A549 (cell line): ENCODE results near the gene GALNTL6. TPM values are rescaled to one million over a fixed set of nuclear protein-coding genes. Genes with fewer than 3 reads are reported as not detected.
A peak's percentile ranks its signal among the peaks of the same experiment; 100 is the strongest.

Experiments used
- ATAC-seq, 2 experiments: fragments of 200-7000 bp in 1 of 2; fragments of >200 bp in 1 of 2; cut with Nextera tagmentation in 1 of 2; cut with Tn5 transposase in 1 of 2; 3 replicates each; pipeline versions ENCODE4 v1.8.0 to v1.9.1; 2018 to 2020; ENCODE audit warnings: mild to moderate bottlenecking in 1 of 2, moderate library complexity in 1 of 2
- CTCF ChIA-PET: fragments of 300-600 bp; sonication (Branson Sonifier 250); formaldehyde crosslinking; extraction: SDS; loops from one replicate; lab custom pipeline; 2021; ENCODE audit warnings: antibody characterized with exemption, inconsistent platforms; lab: Yijun Ruan, JAX
- POLR2A ChIA-PET: fragments of 350-600 bp; formaldehyde crosslinking; extraction: SDS; loops from one replicate; lab custom pipeline; 2021; ENCODE audit warnings: antibody characterized with exemption, inconsistent platforms; lab: Yijun Ruan, JAX
- DNase-seq, 2 experiments: peaks; one replicate each; pipeline versions ENCODE4 v3.0.0 to v3.0.0-alpha.2; 2011 to 2016; ENCODE audit warnings: low read depth in 1 of 2, low spot score in 1 of 2
- FAIRE-seq: peaks from 2 replicates; lab custom pipeline; 2011; peaks lifted over from hg19 to GRCh38; lab: Jason Lieb, UNC
- H3K27ac ChIP-seq, 2 experiments: fragments of >200 bp; sonication (Bioruptor Twin); formaldehyde crosslinking; 3 replicates each; pipeline ENCODE4 v1.5.1; 2016 to 2017
- H3K4me1 ChIP-seq: fragments of >200 bp; sonication (Bioruptor Twin); formaldehyde crosslinking; 3 replicates; pipeline ENCODE4 v1.6.1; 2016
- H3K4me2 ChIP-seq: fragments of >200 bp; sonication (Bioruptor Twin); formaldehyde crosslinking; 3 replicates; pipeline ENCODE4 v1.6.1; 2016
- H3K4me3 ChIP-seq: fragments of >200 bp; sonication (Bioruptor Twin); formaldehyde crosslinking; 3 replicates; pipeline ENCODE4 v1.5.1; 2016
- H3K9me3 ChIP-seq: fragments of >200 bp; sonication (Bioruptor Twin); formaldehyde crosslinking; 3 replicates; pipeline ENCODE4 v1.6.1; 2016
- CBX8 ChIP-seq: fragments of 200-600 bp; sonication (generic); IDR thresholded peaks from 2 replicates; pipeline ENCODE4 v1.6.1; 2016
- EHF ChIP-seq: fragments of 250-450 bp; sonication (Bioruptor Pico); IDR thresholded peaks from 2 replicates; pipeline ENCODE4 v1.5.0; 2020; ENCODE audit warnings: mild to moderate bottlenecking
- EHMT2 ChIP-seq: fragments of 200-600 bp; sonication (generic); IDR thresholded peaks from 2 replicates; pipeline ENCODE4 v1.6.1; 2016; ENCODE audit warnings: antibody characterized with exemption, low read depth, mild to moderate bottlenecking, moderate library complexity
- FOSL2 ChIP-seq, 2 experiments: fragments of 450-650 bp in 1 of 2; fragments of >200 bp in 1 of 2; sonication (Bioruptor Twin) in 1 of 2; formaldehyde crosslinking; IDR thresholded peaks; 2 replicates each; pipeline versions ENCODE4 v1.5.0 to v1.6.1; 2016 to 2020; ENCODE audit warnings: mild to moderate bottlenecking in 1 of 2, moderate library complexity in 1 of 2
- FOXS1 ChIP-seq: fragments of 250-450 bp; sonication (Bioruptor Pico); IDR thresholded peaks from 2 replicates; pipeline ENCODE4 v1.5.0; 2020; ENCODE audit warnings: mild to moderate bottlenecking, moderate library complexity
- HDAC2 ChIP-seq: fragments of 200-600 bp; sonication (generic); IDR thresholded peaks from 2 replicates; pipeline ENCODE4 v1.6.1; 2016
- HOXA7 ChIP-seq: fragments of 250-450 bp; sonication (Bioruptor Pico); IDR thresholded peaks from 2 replicates; pipeline ENCODE4 v1.5.0; 2020; ENCODE audit warnings: mild to moderate bottlenecking, moderate library complexity
- HOXB13 ChIP-seq: fragments of 250-450 bp; sonication (Bioruptor Pico); IDR thresholded peaks from 2 replicates; pipeline ENCODE4 v1.5.0; 2020; ENCODE audit warnings: low read depth, mild to moderate bottlenecking, moderate library complexity
- JUN ChIP-seq, 2 experiments: fragments of >200 bp; sonication (Bioruptor Twin); formaldehyde crosslinking; IDR thresholded peaks; 2 replicates in 1 of 2; 3 replicates in 1 of 2; pipeline ENCODE4 v1.6.1; 2016 to 2017
- JUNB ChIP-seq: fragments of >200 bp; sonication (Bioruptor Twin); formaldehyde crosslinking; IDR thresholded peaks from 2 replicates; pipeline ENCODE4 v1.6.1; 2016
- KDM5A ChIP-seq: fragments of 200-600 bp; sonication (generic); IDR thresholded peaks from 2 replicates; pipeline ENCODE4 v1.6.1; 2016; ENCODE audit warnings: antibody characterized with exemption, mild to moderate bottlenecking
- MAFK ChIP-seq: fragments of 450-650 bp; IDR thresholded peaks from 2 replicates; pipeline ENCODE4 v1.6.1; 2014; ENCODE audit not compliant: partially characterized antibody
- MAZ ChIP-seq: fragments of 150-350 bp; IDR thresholded peaks from 2 replicates; pipeline ENCODE4 v1.6.1; 2014; ENCODE audit warnings: antibody characterized with exemption, low read depth, low read length, borderline replicate concordance
- MYC ChIP-seq: IDR thresholded peaks from 2 replicates; pipeline ENCODE4 v1.6.1; 2012; ENCODE audit warnings: mild to moderate bottlenecking, inconsistent platforms, low read length, improper control_type of control experiment, borderline replicate concordance
- NPAS2 ChIP-seq: fragments of 250-450 bp; sonication (Bioruptor Pico); IDR thresholded peaks from 2 replicates; pipeline ENCODE4 v1.8.0; 2022; ENCODE audit warnings: mild to moderate bottlenecking, moderate library complexity, borderline replicate concordance
- POLR2AphosphoS2 ChIP-seq: conservative IDR thresholded peaks from 2 replicates; pipeline ENCODE4 v1.6.1; 2012; ENCODE audit warnings: low read length, improper control_type of control experiment, inconsistent platforms
- RARB ChIP-seq: fragments of 250-450 bp; sonication (Bioruptor Pico); IDR thresholded peaks from 2 replicates; pipeline ENCODE4 v1.8.0; 2021; ENCODE audit warnings: mild to moderate bottlenecking, moderate library complexity
- RNF2 ChIP-seq: fragments of 200-600 bp; sonication (generic); IDR thresholded peaks from 2 replicates; pipeline ENCODE4 v1.6.1; 2016; ENCODE audit warnings: low read depth, mild to moderate bottlenecking, antibody characterized with exemption, moderate library complexity, borderline replicate concordance
- SMC3 ChIP-seq: fragments of >200 bp; sonication (Bioruptor Twin); formaldehyde crosslinking; IDR thresholded peaks from 3 replicates; pipeline ENCODE4 v1.6.1; 2018; ENCODE audit warnings: inconsistent platforms
- SREBF2 ChIP-seq: fragments of 450-650 bp; IDR thresholded peaks from 2 replicates; pipeline ENCODE4 v1.6.1; 2014; ENCODE audit warnings: mild to moderate bottlenecking, moderate library complexity
- TP53 ChIP-seq: fragments of 250-450 bp; sonication (Bioruptor Pico); IDR thresholded peaks from 2 replicates; pipeline ENCODE4 v1.5.0; 2021; ENCODE audit warnings: mild to moderate bottlenecking, moderate library complexity
- ZFP36 ChIP-seq: fragments of 450-650 bp; IDR thresholded peaks from 2 replicates; pipeline ENCODE4 v1.6.1; 2014; ENCODE audit warnings: borderline replicate concordance; ENCODE audit not compliant: partially characterized antibody
- WGBS: methylation state at CpG from one replicate; pipeline ENCODE4 v1.1.6; 2017; ENCODE audit errors: missing lambda C conversion rate; 5-methylcytosine and 5-hydroxymethylcytosine counted together
- polyA plus RNA-seq, 4 experiments: library from polyadenylated mRNA; depleted of rRNA in 3 of 4; stranded (reverse); fragments of >200 nt; fragmentation: RNase III in 1 of 4; extraction: RNeasy Plus Mini Kit Qiagen cat#74134 plus additional on column Dnase treatment in 1 of 4; gene quantifications; 2 replicates in 3 of 4; 3 replicates in 1 of 4; pipeline ENCODE4 v1.2.3, GENCODE V29; 2011 to 2017
- TF ChIP-seq, protein P1 (sequence below): IDR thresholded peaks from 2 replicates; pipeline ENCODE4 v1.6.1; 2012
- TF ChIP-seq, protein P2 (sequence below): fragments of 200-600 bp; sonication (generic); IDR thresholded peaks from 2 replicates; pipeline ENCODE4 v1.6.1; 2016; ENCODE audit warnings: antibody characterized with exemption, mild to moderate bottlenecking, moderate library complexity
- TF ChIP-seq, protein P3 (sequence below): fragments of 250-450 bp; sonication (Bioruptor Pico); IDR thresholded peaks from 2 replicates; pipeline ENCODE4 v1.5.0; 2020; ENCODE audit warnings: low read depth, mild to moderate bottlenecking, moderate library complexity
- TF ChIP-seq, protein P4 (sequence below): IDR thresholded peaks from 2 replicates; pipeline ENCODE4 v1.6.1; 2012; ENCODE audit warnings: low read depth, borderline replicate concordance
- TF ChIP-seq, protein P5 (sequence below): fragments of 150-350 bp; IDR thresholded peaks from 2 replicates; pipeline ENCODE4 v1.6.1; 2014; ENCODE audit warnings: low read depth, mild to moderate bottlenecking, low read length

GALNTL6 gene
- polyA plus RNA-seq, 2 of the 4 experiments (the other 2 are of a cell fraction) = 0.06 to 0.49 TPM

DNA sequence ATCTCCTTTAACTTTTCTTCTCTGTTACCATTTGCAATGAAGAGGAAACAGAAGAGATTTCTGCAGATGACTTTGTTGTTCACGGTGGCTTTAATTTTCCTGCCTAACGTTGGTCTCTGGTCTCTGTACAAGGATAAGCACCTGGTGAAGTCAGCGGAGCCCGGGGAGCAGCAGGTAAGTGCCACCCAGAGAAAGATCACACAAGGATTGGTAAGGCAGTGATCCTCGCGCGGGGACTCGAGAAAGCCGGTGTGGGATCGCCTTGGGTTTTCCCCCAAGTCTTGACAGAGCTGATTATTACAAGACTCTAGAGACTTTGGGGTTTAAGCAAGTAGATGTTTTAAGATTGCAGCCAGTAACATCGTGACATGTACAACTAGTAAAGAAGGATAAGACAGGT lies 1.3 kb downstream of the GALNTL6 start:
- H3K27ac ChIP-seq = no peak overlapping the region
- ChIA-PET POLR2A (no interaction called here), CTCF (no interaction called here)
- H3K4me1 ChIP-seq = peaks cover 9% of the 10 kb centered on the region; the same call in 1 of the 3 replicates
- 11% methylated on average over 10 of the region's 11 CpGs for WGBS
- no peak for FAIRE-seq
- H3K9me3 ChIP-seq = peaks cover 2% of the 10 kb centered on the region; the same call in 1 of the 3 replicates
- no peak overlapping the region for H3K4me3 ChIP-seq
- ATAC-seq = no peak
- no peak for DNase-seq
- TF ChIP-seq JUNB (no peak), RNF2 (no peak), HOXB13 (CRISPR knock-in tag) (no peak)
- H3K4me2 ChIP-seq = peak overlapping the region; percentile 94; the same call in 2 of the 3 replicates

DNA sequence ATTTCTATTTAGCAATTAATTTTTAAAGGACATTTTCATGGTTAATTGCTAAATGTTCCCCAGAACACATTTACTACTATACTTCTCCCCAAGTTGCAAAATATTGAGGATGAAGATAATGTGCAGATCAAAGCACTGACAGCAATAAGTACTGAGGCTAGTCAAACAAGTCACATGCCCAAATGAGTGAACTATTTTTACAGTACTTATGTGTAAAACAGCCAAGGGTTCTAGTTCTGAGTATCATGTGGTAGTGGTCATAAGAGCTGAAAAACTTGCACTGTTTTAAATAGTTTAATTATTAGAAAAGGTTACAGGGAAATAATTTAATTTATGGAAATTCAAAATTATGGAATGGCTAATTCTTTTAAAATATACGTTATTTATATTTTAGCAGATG lies 3.8 kb downstream of the GALNTL6 start:
- WGBS = 67% methylated on average over 1 of the region's 1 CpG
- Histone ChIP-seq H3K9me3 (peaks cover 2% of the 10 kb centered on the region; the same call in 1 of the 3 replicates), H3K4me2 (no peak overlapping the region), H3K27ac (no peak overlapping the region), H3K4me3 (no peak overlapping the region), H3K4me1 (peaks cover 9% of the 10 kb centered on the region; the same call in 1 of the 3 replicates)
- FAIRE-seq = no peak
- TF ChIP-seq, protein P1, sequence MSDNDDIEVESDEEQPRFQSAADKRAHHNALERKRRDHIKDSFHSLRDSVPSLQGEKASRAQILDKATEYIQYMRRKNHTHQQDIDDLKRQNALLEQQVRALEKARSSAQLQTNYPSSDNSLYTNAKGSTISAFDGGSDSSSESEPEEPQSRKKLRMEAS = no peak
- TF ChIP-seq MYC = no peak
- no peak for TF ChIP-seq RARB (CRISPR knock-in tag)
- no peak for TF ChIP-seq EHMT2
- no peak for TF ChIP-seq HOXA7
- no peak for TF ChIP-seq POLR2AphosphoS2
- TF ChIP-seq, protein P2, sequence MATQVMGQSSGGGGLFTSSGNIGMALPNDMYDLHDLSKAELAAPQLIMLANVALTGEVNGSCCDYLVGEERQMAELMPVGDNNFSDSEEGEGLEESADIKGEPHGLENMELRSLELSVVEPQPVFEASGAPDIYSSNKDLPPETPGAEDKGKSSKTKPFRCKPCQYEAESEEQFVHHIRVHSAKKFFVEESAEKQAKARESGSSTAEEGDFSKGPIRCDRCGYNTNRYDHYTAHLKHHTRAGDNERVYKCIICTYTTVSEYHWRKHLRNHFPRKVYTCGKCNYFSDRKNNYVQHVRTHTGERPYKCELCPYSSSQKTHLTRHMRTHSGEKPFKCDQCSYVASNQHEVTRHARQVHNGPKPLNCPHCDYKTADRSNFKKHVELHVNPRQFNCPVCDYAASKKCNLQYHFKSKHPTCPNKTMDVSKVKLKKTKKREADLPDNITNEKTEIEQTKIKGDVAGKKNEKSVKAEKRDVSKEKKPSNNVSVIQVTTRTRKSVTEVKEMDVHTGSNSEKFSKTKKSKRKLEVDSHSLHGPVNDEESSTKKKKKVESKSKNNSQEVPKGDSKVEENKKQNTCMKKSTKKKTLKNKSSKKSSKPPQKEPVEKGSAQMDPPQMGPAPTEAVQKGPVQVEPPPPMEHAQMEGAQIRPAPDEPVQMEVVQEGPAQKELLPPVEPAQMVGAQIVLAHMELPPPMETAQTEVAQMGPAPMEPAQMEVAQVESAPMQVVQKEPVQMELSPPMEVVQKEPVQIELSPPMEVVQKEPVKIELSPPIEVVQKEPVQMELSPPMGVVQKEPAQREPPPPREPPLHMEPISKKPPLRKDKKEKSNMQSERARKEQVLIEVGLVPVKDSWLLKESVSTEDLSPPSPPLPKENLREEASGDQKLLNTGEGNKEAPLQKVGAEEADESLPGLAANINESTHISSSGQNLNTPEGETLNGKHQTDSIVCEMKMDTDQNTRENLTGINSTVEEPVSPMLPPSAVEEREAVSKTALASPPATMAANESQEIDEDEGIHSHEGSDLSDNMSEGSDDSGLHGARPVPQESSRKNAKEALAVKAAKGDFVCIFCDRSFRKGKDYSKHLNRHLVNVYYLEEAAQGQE = no peak
- no peak for TF ChIP-seq JUNB
- no peak for TF ChIP-seq ZFP36
- TF ChIP-seq, protein P3, sequence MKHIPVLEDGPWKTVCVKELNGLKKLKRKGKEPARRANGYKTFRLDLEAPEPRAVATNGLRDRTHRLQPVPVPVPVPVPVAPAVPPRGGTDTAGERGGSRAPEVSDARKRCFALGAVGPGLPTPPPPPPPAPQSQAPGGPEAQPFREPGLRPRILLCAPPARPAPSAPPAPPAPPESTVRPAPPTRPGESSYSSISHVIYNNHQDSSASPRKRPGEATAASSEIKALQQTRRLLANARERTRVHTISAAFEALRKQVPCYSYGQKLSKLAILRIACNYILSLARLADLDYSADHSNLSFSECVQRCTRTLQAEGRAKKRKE (CRISPR knock-in tag) = no peak
- TF ChIP-seq MAZ = no peak
- TF ChIP-seq SREBF2 = no peak
- no peak for TF ChIP-seq HDAC2
- TF ChIP-seq HOXB13 (CRISPR knock-in tag) = no peak
- no peak for ATAC-seq
- no peak for DNase-seq
- POLR2A ChIA-PET = no interaction called here
- CTCF ChIA-PET = no interaction called here

DNA sequence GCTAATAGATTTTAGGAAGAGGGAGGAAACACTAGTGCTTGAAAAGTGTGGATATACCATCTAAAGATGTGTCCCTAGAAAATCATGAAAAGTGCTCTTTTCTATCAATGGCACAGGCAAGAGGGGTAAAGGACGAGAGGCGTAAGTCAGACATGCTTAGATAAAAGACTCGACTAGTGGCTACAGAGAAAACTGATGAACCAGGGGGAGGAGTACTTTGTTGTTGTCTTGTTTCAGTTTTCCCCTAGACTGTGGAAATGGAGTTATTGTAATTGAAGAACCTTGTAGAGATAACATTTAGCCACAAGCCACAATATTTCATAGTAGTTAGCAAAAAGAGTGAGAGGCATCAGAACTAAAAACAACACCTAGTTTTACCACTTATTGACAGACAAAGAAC lies 21.4 kb downstream of the GALNTL6 start:
- FAIRE-seq (no peak), ATAC-seq (no peak), DNase-seq (no peak)
- ChIA-PET POLR2A (no interaction called here), CTCF (no interaction called here)
- Histone ChIP-seq H3K27ac (no peak overlapping the region), H3K9me3 (no peaks in the 10 kb centered on the region), H3K4me1 (no peaks in the 10 kb centered on the region), H3K4me3 (no peak overlapping the region), H3K4me2 (no peak overlapping the region)
- TF ChIP-seq, protein P4, sequence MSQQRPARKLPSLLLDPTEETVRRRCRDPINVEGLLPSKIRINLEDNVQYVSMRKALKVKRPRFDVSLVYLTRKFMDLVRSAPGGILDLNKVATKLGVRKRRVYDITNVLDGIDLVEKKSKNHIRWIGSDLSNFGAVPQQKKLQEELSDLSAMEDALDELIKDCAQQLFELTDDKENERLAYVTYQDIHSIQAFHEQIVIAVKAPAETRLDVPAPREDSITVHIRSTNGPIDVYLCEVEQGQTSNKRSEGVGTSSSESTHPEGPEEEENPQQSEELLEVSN = no peak
- TF ChIP-seq CBX8 = no peak
- no peak for TF ChIP-seq TP53
- TF ChIP-seq, protein P1 = no peak
- no peak for TF ChIP-seq KDM5A
- TF ChIP-seq JUN (IDR thresholded peaks at IDR 0.05) = no peak
- no peak for TF ChIP-seq EHF (CRISPR knock-in tag)
- TF ChIP-seq FOXS1 (CRISPR knock-in tag) = no peak
- TF ChIP-seq, protein P5, sequence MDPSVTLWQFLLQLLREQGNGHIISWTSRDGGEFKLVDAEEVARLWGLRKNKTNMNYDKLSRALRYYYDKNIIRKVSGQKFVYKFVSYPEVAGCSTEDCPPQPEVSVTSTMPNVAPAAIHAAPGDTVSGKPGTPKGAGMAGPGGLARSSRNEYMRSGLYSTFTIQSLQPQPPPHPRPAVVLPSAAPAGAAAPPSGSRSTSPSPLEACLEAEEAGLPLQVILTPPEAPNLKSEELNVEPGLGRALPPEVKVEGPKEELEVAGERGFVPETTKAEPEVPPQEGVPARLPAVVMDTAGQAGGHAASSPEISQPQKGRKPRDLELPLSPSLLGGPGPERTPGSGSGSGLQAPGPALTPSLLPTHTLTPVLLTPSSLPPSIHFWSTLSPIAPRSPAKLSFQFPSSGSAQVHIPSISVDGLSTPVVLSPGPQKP = no peak
- TF ChIP-seq SMC3 = no peak
- TF ChIP-seq NPAS2 = no peak
- TF ChIP-seq FOSL2 (IDR thresholded peaks at IDR 0.05) = no peak
- no peak for TF ChIP-seq FOSL2 (CRISPR knock-in tag; IDR thresholded peaks at IDR 0.05)
- no peak for TF ChIP-seq MAFK
- TF ChIP-seq, protein P3 (CRISPR knock-in tag) = no peak
- 0% methylated on average over 3 of the region's 3 CpGs for WGBS
